Measurements from ENCODE around the gene NCEH1.
"Not testable (repeated sequence)": the region's sequence is repeated elsewhere in the genome, so short reads cannot be mapped to it uniquely, and the experiment has no call there.

Gene NCEH1

GRCh38 chr3:172707030-172707429 is 3.8 kb downstream of the NCEH1 start:
- no peak for DNase-seq

- DNase-seq, result no peak
These were observed 5.7 kb downstream of the NCEH1 start for GRCh38 chr3:172705170-172705569.

- no peak for DNase-seq
These were observed 6.9 kb downstream of the NCEH1 start for GRCh38 chr3:172704001-172704400.

- DNase-seq, result not testable (repeated sequence)
These were observed 8.1 kb downstream of the NCEH1 start for GRCh38 chr3:172702731-172703130.

GRCh38 chr3:172702256-172702655 is 8.6 kb downstream of the NCEH1 start:
- no peak for DNase-seq

GRCh38 chr3:172701751-172702150 is 9.1 kb downstream of the NCEH1 start:
- DNase-seq, result no peak

- DNase-seq, result no peak
These were observed 9.9 kb downstream of the NCEH1 start for GRCh38 chr3:172700936-172701455.

- DNase-seq, result no peak
These were observed 10.6 kb downstream of the NCEH1 start for GRCh38 chr3:172700256-172700655.

GRCh38 chr3:172699031-172699430 is 11.8 kb downstream of the NCEH1 start:
- DNase-seq, result no peak

- no peak for DNase-seq
These were observed 12.2 kb downstream of the NCEH1 start for GRCh38 chr3:172698631-172699030.

- no peak for DNase-seq
These were observed 13.3 kb downstream of the NCEH1 start for GRCh38 chr3:172697558-172697957.

GRCh38 chr3:172696357-172696756 is 14.5 kb downstream of the NCEH1 start:
- DNase-seq, result no peak

GRCh38 chr3:172694573-172695246 is 16.2 kb downstream of the NCEH1 start:
- DNase-seq, result no peak

GRCh38 chr3:172692751-172693338 is 18.0 kb downstream of the NCEH1 start:
- no peak for DNase-seq

GRCh38 chr3:172690936-172691335 is 19.9 kb downstream of the NCEH1 start:
- no peak for DNase-seq

GRCh38 chr3:172688588-172688987 is 22.3 kb downstream of the NCEH1 start:
- no peak for DNase-seq

GRCh38 chr3:172687501-172687900 is 23.4 kb downstream of the NCEH1 start:
- DNase-seq, result no peak

- no peak for DNase-seq
These were observed 25.3 kb downstream of the NCEH1 start for GRCh38 chr3:172685331-172686214.

- no peak for DNase-seq
These were observed 30.2 kb downstream of the NCEH1 start for GRCh38 chr3:172680684-172681083.

- no peak for DNase-seq
These were observed 31.3 kb downstream of the NCEH1 start for GRCh38 chr3:172679599-172679998.

- DNase-seq, result no peak
These were observed 32.8 kb downstream of the NCEH1 start for GRCh38 chr3:172678068-172678467.

GRCh38 chr3:172676196-172676922 is 34.5 kb downstream of the NCEH1 start:
- no peak for DNase-seq
